ENCODE results near the gene LMAN2L.

The LMAN2L gene

DNA sequence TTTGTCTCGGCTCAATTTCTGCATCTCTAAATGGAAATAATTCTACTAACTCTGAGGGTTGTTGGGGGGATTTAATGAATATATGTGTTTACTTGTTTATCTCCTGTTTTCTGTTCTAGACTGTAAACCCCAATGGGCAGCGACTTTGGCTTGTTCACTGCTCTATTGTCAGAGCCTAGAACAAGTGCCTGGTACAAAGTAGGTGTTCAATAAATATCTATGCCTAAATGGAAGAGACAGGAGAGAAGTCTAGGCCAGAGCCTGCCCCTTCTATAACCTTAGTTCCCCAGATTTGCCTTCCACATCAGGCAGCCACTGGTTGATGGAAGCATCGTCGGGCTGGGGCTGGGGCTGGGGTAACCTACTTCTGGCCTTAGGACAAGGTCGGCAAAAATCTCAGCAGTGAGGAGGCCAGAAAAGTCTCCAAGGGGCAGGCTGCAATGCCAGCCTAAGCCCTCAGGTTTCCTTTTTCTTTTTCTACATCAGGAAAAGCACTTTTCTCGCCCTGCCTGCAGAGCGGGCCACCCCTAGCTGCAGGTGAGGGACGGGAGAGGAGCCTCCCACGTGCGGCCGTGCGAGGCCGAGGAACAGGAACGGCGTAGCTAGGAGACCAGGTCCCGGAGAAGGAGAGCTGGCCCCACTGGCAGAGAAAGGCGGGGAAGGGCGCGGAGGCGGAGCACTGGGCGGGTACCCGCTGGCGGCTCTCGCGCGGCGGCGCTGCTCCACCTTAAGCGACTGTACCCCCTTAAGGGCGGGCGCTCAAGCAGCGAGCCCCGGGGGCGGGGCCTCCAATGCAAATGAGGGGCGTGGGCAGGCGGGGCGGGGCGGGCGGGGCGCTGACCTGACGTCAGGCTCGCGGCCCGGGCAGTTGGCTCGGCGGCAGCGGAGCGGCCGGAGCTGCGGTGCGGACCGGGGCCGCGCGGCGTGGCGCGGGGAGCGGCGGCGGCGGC is 20.4 kb upstream of the LMAN2L start, which contains the start of gene CNNM4:
Gene CNNM4, plus strand, starts transcription at position 867 of the 950 bp plus-strand sequence. CDS start 98 bp downstream, outside the sequence.
- DNase-seq = peak; percentile 90

DNA sequence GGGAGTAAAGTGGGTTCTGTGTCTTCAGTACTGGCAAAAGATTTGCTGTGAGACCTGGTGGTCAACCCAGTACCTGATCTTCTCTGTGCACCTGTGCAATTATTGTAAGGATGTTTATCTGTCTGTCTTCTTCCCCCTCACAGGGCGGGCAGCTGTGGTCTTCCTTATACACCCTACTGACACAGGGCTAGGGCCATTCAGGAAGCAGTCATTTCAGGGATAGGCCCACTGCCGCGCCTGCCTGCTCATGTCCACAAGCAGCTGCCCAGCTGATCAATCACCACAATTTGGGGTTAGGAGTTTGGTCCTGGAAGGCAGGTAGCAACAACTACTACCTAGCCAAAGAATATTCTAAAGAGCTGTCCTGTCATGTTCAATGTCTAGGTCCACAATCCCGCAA is 19.7 kb upstream of the LMAN2L start:
- DNase-seq = no peak

DNA sequence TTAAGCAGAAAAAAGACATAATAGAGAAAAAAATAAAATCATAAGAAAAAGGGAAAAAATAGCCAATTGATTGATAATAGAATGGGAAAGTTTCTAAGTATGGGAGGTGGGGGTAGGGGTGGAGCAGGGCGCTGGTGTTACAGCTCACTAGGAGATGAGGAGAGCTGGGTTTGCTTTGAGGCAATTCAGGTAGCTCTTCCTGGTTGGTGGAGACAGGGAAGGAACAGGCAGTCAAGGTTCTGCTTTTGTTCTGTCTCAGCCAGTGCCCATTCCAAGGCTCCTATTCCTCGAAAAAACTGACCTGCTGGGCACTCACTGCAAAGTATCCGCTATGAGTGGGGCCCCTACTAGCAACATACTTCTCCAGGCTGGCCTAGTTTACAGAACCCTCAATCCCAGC is 19.1 kb upstream of the LMAN2L start:
- no peak for DNase-seq

DNA sequence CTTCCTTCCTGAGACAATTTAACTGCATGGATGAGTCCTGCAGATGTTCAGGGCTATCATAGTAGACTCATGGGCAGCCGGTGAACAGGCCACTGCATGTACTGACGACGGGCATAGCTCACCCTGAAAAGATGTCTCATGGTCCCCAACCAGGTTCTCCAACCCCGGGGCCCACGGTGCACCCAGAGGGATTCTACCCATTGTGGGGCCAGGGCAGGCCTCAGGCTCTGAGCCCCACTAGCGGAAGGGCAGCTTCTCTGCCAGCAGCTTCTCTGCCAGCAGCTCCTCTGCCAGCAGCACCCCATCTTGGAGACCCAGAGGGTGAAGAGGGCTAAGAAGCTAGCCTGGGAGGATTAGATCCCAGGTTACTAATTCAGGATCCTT is 17.6 kb upstream of the LMAN2L start:
- DNase-seq = no peak

DNA sequence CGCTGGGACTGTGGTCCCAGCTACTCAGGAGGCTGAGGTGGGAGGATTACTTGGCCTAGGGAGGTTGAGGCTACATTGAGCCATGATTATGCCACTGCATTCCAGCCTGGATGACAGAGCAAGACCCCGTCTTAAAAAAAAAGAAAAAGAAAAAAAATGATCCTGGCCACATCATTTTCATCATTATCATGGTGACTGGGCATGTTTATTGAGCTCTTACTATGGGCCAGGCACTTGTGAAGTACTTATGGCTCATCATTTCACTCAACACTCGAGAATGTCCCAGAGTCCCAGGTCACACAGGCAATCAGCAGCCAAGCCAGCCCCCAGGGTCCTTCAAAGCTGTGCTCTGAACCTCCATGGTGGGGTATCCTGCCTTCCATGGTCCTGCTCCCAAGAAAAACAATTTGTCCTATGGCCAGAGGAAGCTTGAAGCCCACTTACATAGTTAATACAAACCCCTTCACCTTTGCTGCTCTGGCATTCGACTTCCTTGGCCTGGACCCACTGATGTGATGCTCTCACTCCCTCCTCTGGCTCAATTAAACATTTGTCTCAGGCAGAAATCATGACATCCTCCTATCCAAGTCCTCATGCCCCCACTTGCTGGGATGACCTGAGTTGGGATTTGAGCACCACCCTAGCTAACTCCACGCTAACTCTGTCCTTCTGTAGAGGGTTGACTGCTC is 17.1 kb upstream of the LMAN2L start:
- no peak for DNase-seq

DNA sequence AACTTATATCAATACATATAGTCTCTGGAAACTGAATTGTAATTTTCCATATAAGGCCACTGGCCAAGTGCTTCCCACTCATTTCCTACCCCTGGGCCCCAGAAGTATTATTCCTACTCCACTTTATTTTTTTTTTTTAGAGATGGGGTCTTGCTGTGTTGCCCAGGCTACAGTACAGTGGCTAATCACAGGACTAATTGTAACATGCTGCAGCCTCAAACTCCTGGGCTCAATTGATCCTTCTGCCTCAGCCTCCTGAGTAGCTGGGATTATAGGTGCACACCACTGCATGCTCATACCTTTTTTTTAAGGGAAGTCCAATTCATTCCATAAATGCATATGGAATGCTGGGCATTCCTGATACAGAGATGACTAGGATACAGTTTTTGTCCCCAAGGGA is 14.5 kb upstream of the LMAN2L start:
- DNase-seq = no peak

DNA sequence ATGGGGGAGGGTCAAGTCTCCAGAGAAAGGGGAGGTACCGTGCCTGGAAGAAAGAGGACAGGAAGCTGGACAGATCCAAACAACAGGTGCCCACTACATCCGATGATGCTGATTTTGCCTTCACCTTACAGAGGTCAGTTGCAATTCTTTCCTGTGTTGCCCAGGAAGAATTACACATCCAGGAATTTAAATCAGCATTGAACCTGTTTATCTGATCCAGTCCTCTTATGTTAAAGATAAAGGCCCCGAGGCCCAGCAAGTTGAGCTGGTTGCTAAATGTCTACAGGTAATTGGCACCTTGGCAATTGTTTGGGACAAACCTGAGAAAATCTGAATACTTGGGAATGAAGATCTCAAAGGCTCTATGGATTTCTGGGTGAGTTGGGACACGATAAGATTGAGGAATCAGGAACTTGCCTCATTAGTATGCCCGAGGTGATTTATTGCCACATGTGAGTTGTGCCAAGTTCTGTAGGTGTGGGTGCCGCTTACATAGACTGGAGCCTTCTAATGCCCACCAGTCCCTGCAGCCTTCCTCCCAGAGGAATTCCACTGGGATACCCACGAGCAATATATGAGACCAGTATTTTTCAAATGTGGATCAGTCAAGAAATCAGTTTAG is 13.9 kb upstream of the LMAN2L start:
- no peak for DNase-seq

DNA sequence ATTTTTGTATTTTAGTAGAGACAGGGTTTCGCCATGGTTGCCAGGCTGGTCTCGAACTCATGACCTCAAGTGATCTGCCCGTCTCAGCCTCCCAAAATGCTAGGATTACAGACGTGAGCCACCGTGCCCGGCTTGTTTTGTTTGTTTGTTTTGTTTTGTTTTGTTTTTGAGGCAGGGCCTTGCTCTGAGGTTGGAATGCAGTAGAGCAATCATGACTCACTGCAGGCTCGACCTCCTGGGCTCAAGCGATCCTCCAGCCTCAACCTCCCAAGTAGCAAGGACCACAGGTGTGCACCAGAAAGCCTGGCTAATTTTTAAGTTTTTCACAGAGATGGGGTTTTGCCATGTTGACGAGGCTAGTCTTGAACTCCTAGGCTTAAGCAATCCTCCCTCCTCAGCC is 11.9 kb upstream of the LMAN2L start:
- no peak for DNase-seq

DNA sequence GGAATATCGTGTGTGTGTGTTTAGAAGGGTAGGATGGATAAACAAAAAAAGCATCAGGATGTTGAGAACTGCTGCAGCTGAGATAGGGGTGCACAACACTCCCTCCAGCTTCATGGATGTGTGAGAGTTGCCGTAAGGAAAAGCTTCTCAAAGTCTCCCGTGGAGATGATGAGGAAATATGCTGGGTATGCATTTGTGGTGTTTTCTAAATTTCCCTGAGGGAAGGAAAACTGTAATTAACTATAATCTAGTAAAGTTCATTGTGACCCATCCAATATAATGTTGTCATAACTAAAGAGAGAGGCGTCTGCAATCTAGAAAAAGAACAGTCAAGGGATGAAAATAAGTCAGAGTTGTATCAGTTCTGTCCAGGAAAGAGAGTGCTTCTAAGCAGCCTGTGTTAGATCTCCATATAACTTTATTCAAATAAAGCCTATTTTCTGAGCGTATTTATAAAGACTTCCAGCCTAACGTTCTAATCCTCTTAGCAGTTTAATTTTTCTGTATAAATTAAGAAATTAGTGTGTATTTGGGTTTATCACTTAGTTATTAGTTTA is 7.3 kb upstream of the LMAN2L start:
- no peak for DNase-seq

DNA sequence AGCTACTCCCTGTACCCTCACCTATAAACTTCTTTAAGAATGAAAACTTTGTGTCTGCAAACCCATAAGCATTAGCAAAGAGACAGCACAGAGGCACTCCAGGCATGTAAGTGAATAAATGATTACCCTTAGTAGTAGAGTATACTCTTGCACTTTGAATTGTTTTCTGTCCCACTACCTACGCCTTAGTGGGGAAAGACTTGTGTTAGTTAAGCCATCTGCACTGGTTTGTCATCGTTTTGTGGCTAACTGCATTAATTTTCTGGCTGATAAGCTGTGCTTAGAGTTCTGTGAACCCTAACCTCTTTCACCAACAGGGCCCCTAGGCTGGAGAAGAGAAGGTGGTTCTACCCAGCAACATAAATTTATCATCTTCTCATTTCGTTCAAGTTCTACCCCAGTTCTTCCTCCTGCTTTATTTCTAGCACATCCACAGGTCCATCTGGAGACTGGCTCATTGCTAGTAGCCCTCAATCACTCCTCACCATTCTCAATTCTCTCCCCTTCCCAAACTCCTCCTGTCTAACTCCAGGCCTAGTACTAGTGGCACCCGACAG is 710 bp downstream of the LMAN2L start:
- DNase-seq = no peak

DNA sequence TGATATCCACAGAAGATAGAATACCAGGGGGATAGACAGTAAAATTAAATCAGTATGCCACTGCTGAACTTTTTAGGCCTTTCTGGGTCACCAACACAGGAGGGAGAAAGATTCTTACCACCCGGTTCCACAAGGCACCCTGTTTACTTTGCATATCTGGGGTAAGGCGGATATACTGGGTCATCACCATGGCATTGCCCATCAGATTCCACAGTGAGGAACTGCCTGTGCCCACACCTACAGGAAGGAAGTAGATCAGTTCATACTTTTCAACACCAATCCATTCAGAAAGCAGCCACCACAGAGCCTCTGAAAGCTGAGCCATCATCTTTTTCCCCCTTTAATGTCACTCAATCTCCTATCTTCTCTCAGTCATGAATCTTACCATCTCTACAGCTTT is 2.0 kb downstream of the LMAN2L start:
- no peak for DNase-seq

DNA sequence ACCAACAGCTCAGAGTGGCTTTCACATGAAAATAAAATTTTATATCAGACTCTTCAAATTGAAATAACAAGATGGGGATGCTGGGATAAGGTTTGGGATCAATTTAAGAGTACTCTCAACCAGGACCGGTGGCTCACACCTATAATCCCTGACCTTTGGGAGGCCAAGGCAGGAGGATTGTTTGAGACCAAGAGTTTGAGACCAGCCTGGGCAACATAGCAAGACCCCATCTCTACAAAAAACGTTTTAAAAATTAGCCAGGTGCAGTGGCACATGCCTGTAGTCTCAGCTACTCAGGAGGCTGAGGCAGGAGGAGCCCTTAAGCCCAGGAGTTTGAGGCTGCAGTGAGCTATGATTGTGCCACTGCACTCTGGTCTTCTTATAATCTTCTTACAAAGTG is 2.6 kb downstream of the LMAN2L start:
- no peak for DNase-seq

DNA sequence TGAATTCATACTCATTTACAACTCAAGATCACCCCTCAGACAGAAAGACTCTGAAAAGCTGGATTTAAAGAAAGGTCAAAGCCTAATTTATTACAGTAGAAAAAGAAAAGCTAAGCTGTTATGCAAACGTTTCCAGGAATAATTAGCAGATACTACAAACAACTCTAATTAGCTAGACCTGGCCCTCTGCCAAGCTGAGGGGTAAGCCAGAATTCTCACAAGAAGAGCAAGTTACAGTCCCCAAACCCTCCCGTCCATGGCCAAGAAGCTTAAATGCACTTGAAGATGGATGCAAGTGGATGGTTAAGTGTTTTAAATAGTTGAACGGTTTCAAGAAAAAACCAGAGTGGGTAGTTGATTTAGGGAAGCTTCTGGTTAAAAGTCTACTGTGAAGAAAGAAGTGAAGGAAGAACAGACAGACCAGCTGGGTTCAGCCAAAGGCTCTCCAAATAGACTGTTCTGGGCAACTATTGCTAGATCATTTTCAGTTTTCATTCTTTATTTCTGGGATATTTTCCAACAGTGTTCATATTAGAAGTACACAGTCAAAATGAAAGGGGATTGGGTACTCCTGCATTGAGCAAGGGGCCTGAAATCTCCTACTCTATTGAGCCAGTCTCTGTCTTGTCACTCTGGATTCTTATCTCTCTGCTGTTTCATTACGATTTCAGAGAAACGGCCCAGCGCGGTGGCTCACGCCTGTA is 4.8 kb downstream of the LMAN2L start:
- no peak for DNase-seq

DNA sequence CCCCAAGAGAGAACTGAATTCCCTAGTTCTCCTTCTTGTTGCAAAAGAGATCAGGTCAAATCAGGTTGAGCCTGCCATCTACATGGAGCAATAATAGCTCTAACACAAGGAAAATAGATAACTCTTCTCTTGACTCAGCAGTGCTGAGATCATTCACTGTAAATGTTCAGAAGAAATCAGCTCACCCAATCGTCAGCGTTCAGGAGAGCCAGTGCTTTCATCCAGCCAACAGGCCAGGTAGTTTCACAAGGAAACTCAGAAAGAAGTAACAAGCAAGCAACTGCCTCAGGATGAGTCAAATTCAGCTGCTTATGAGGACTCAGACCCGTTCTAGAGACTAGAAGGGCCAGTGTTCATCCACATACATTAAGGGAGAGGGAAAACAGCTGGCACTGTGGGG is 5.9 kb downstream of the LMAN2L start:
- DNase-seq = no peak

DNA sequence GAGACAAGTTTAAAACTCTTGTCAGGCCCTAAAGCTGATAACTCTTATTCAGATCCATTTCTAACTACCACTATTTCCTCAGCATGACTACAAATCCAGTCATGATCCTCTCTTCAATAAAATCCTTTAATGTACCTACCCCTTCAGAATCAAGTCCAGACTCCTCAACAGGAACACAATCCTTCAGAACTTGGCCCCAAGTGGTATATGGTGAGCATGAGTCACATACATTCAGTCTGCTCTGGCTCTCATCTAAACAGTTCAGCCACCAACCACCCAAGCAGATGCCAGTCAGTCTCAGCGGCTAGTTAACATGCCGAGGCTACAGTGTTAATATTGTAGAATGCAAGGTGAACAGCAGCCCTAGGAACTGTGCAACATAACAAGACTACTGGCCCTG is 9.7 kb downstream of the LMAN2L start:
- DNase-seq = no peak

DNA sequence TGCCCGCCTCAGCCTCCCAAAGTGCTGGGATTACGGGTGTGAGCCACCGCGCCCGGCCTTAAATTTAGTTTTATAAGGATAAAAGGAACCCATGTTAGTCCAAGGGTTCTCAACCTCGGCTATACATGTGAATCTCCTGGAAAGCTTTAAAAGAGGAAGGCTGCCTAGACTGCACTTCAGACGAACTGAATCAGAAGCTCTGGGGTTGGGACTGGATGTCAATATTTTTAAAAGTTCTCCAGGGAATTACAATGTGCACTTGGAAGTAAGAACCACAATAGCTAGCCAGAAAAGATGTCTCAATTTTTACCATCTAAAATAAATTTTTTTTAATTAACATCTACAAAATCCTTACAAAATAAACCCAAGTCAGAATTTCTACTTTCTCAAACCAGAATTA is 10.1 kb downstream of the LMAN2L start:
- DNase-seq = no peak

DNA sequence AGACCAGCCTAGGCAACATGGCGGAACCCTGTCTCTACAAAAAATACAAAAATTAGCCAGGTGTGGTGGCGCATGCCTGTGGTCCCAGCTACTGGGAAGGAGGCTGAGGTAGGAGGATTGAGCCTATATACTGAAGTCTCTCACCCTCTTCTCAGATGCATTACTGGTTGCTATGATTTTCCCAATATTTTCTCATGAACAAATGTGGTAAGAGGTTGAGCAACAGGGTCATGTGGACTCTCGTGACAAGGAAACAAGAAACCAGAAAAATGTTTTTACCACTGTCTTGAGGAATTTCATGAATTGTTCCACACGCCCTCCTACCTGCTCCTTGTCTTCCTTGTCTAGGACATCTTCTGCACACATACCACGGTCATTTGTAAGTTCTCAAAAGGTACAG is 12.4 kb downstream of the LMAN2L start:
- DNase-seq = no peak

DNA sequence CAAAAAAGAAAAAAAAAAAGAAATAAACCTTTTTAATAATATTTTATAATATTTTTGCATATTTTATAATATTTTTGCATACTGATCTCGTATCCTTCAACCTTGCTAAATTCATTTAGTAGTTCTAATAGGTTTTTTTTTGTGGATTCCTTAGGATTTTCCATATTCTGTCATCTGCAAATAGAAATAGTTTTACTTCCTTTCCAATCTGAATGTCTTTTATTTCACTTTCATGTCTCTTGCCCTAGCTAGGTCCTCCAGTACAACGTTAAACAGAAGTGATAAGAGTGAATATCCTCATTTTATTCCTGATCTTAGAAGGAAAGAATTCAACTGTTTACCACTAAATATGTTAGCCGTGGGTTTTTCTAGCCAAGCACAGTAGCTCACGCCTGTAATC is 13.7 kb downstream of the LMAN2L start:
- DNase-seq = no peak

DNA sequence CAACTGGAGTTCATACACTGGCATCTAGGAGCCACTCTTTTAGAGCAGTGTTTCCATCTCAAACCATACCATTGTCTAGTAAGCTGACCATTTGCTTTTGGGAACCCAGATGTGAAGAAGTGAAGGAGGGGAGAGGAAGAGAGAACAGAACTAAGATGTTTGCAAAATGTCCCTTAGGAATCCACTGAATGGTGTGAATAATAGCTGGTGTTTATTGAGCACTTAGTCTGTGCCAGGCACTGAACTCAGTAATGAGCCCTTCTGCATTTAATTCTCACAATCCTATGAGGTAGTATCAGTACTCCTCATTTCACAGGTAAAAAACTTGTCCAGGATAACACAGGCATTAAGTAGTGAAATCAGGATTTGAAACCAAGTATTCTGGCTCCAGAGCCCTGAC is 23.5 kb downstream of the LMAN2L start:
- no peak for DNase-seq

DNA sequence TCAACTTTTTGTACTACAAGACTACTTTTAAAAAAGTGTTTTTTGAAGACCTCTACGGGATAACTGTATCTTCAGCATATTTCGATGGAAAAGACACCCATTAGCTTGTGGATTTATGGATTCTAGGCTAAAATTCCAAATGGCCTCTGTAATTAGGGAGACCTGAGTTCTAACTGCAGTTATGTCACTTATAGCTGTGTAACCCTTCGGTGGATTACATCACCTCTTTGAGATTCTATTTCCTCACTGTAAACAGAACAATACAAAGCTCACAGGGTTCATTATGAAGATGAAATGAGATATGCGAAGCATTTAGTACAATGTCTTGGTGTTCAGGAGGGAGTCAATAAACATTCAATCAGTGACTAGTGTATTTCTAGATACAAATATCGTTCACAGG is 24.2 kb downstream of the LMAN2L start:
- no peak for DNase-seq

DNA sequence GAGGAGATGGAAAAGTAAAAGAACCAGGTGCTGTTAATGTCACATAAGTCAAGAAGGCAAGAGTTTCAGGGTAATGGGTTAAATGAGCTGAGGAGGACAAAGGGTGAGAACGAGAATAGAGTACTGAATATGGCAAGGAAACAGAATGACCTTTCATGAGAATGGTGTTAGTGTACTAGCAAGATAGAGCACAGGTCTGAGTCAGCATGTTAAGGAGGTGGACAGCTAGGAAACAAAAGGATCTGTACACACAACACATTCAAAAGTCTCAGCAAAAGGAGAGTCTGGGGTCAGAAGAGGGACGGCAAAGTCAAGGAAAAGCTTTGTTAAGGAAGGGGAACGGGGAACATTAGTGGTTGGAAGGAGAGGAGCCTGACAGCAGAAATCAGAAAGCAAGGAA is 28.9 kb downstream of the LMAN2L start:
- DNase-seq = no peak

DNA sequence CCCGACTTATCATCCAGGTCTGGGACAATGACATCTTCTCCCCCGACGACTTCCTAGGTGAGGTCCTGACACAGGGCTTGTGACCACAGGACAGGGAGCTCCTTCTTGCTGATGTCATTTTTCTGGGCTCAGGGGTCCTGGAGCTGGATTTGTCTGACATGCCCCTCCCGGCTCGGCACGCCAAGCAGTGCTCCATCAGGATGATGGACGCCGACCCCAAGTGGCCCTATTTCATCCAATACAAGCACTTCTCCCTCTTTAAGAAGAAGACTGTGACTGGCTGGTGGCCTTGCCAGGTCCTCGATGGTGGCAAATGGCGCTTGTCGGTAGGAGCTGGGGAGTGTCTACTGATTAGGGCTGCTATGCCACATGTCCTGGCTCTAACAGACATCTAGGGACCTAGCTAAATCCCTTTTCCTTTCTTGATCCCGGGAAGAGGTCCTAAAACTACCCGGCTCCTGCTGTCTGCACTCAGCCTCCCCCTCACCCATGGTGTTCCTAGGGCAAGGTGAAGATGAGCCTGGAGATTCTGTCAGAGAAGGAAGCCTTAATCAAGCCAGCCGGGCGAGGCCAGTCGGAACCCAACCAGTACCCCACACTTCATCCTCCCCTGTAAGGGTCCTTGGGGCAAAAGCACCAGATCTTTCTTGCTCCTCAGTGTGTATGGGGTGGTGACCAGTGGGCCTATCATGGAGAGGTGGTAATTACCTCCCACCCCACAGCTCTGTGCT is 36.7 kb downstream of the LMAN2L start:
- DNase-seq = no peak

All from activated CD8-positive, alpha-beta memory T cell treated with anti-CD3 and anti-CD28 coated beads, Interleukin-2, amount 50 U/mL, for 4 hours (primary cell).